CD14-positive monocyte (primary cell): Measurements from ENCODE around the gene MMGT1. TPM values are rescaled to one million over a fixed set of nuclear protein-coding genes. Genes with fewer than 3 reads are reported as not detected.

Experiments used
- DNase-seq, 3 donors: peaks; one replicate each; pipeline ENCODE4 v3.0.0-alpha.2; 2011 to 2022
- H2AFZ ChIP-seq: 2 replicates; pipeline ENCODE4 v1.6.0; 2012; ENCODE audit warnings: mild to moderate bottlenecking, low read depth, low read length, inconsistent platforms; ENCODE audit not compliant: insufficient read depth, poor library complexity, severe bottlenecking
- H3K27ac ChIP-seq, 2 donors: 1 replicate in 1 of 2; 2 replicates in 1 of 2; pipeline ENCODE4 v1.5.1; 2012 to 2013; ENCODE audit warnings: low read length in 2 of 2, control low read depth in 1 of 2, inconsistent platforms in 1 of 2, low read depth in 1 of 2, mild to moderate bottlenecking in 1 of 2
- H3K27me3 ChIP-seq, 2 donors: one replicate each; pipeline versions ENCODE4 v1.6.0 to v1.6.1; 2011 to 2013; ENCODE audit warnings: low read length in 2 of 2; ENCODE audit not compliant: control insufficient read depth in 2 of 2, insufficient read depth in 2 of 2
- H3K36me3 ChIP-seq, 2 donors: replicated peaks in 1 of 2; 1 replicate in 1 of 2; 2 replicates in 1 of 2; pipeline versions ENCODE4 v1.5.1 to v1.6.1; 2012 to 2013; ENCODE audit warnings: low read length in 2 of 2, control low read depth in 1 of 2, inconsistent platforms in 1 of 2, mild to moderate bottlenecking in 1 of 2; ENCODE audit not compliant: insufficient read depth in 2 of 2, control insufficient read depth in 1 of 2
- H3K4me1 ChIP-seq, 2 donors: 1 replicate in 1 of 2; 2 replicates in 1 of 2; pipeline versions ENCODE4 v1.5.1 to v1.6.1; 2012 to 2013; ENCODE audit warnings: low read length in 2 of 2, control low read depth in 1 of 2, inconsistent platforms in 1 of 2, mild to moderate bottlenecking in 1 of 2, moderate library complexity in 1 of 2; ENCODE audit not compliant: insufficient read depth in 2 of 2, control insufficient read depth in 1 of 2
- H3K4me2 ChIP-seq: replicated peaks from 2 replicates; pipeline ENCODE3; 2012; ENCODE audit warnings: low read length, moderate library complexity, mild to moderate bottlenecking; ENCODE audit not compliant: poor library complexity, severe bottlenecking; ENCODE audit errors: extremely low read depth
- H3K4me3 ChIP-seq, 3 experiments: fragments of 200-600 bp in 1 of 3; sonication (generic) in 1 of 3; replicated peaks in 1 of 3; 1 replicate in 2 of 3; 2 replicates in 1 of 3; pipeline ENCODE4 v1.5.1; 2011 to 2013; ENCODE audit warnings: low read length in 3 of 3, mild to moderate bottlenecking in 3 of 3, control low read depth in 2 of 3, low read depth in 2 of 3, inconsistent platforms in 1 of 3, moderate library complexity in 1 of 3
- H3K79me2 ChIP-seq: 2 replicates; pipeline ENCODE4 v1.6.0; 2012; ENCODE audit warnings: mild to moderate bottlenecking, control low read depth, inconsistent platforms, low read length, moderate library complexity; ENCODE audit not compliant: insufficient read depth
- H3K9ac ChIP-seq: 2 replicates; pipeline ENCODE4 v1.6.0; 2017; ENCODE audit warnings: low read length, mild to moderate bottlenecking; ENCODE audit not compliant: insufficient read depth, poor library complexity, severe bottlenecking
- H3K9me3 ChIP-seq, 2 donors: replicated peaks in 1 of 2; 1 replicate in 1 of 2; 2 replicates in 1 of 2; pipeline versions ENCODE4 v1.5.1 to v1.6.1; 2012 to 2013; ENCODE audit warnings: low read length in 2 of 2, control low read depth in 1 of 2; ENCODE audit not compliant: control insufficient read depth in 1 of 2, insufficient read depth in 1 of 2
- H4K20me1 ChIP-seq: 2 replicates; pipeline ENCODE4 v1.6.0; 2012; ENCODE audit warnings: mild to moderate bottlenecking, low read length, control low read depth, moderate library complexity; ENCODE audit not compliant: insufficient read depth
- H3K27ac Mint-ChIP-seq, 7 donors: one replicate each; pipeline ENCODE4 v1.8.0; 2020; ENCODE audit warnings: mild to moderate bottlenecking in 7 of 7, mixed read lengths in 7 of 7, moderate library complexity in 6 of 7, inconsistent platforms in 2 of 7
- H3K27me3 Mint-ChIP-seq, 3 donors: one replicate each; pipeline ENCODE4 v1.8.0; 2021 to 2022; ENCODE audit warnings: low read depth in 3 of 3, mild to moderate bottlenecking in 3 of 3, mixed read lengths in 3 of 3, moderate library complexity in 3 of 3, inconsistent platforms in 1 of 3
- H3K36me3 Mint-ChIP-seq, 2 donors: one replicate each; pipeline ENCODE4 v1.8.0; 2020; ENCODE audit warnings: mixed read lengths in 2 of 2, inconsistent platforms in 1 of 2, mild to moderate bottlenecking in 1 of 2
- H3K4me1 Mint-ChIP-seq: one replicate; pipeline ENCODE4 v1.8.0; 2020; ENCODE audit warnings: mild to moderate bottlenecking, mixed read lengths
- H3K4me3 Mint-ChIP-seq, 2 donors: one replicate each; pipeline ENCODE4 v1.8.0; 2020; ENCODE audit warnings: mild to moderate bottlenecking in 2 of 2, mixed read lengths in 2 of 2, moderate library complexity in 1 of 2
- H3K9me3 Mint-ChIP-seq, 7 donors: one replicate each; pipeline ENCODE4 v1.8.0; 2020 to 2022; ENCODE audit warnings: mixed read lengths in 7 of 7, mild to moderate bottlenecking in 6 of 7, moderate library complexity in 6 of 7, inconsistent platforms in 2 of 7
- WGBS: methylation state at CpG from one replicate; pipeline ENCODE4 v1.1.5; 2013; ENCODE audit warnings: missing lambda C conversion rate; ENCODE audit not compliant: insufficient coverage; 5-methylcytosine and 5-hydroxymethylcytosine counted together
- intact Hi-C, 2 donors: fragments of 100-400 bp; cut with micrococcal nuclease; formaldehyde crosslinking; loops; one replicate each; pipeline versions ENCODE4 v1.15.0 to v1.15.1; 2023
- polyA plus RNA-seq, 3 donors: library from polyadenylated mRNA; depleted of rRNA in 1 of 3; unstranded in 2 of 3; stranded (reverse) in 1 of 3; fragments of 300-500 nt in 2 of 3; fragments of >200 nt in 1 of 3; fragmentation: Illumina TruSeq in 2 of 3; gene quantifications; 1 replicate in 2 of 3; 2 replicates in 1 of 3; pipeline ENCODE4 v1.2.3, GENCODE V29; 2012 to 2021
- TF ChIP-seq, protein P1 (sequence below): fragments of 200-600 bp; IDR thresholded peaks from one replicate; pipeline ENCODE4 v1.8.0; 2022; ENCODE audit warnings: antibody characterized with exemption, mild to moderate bottlenecking

MMGT1 gene
- polyA plus RNA-seq, 3 donors: 11.7 to 14.2 (median 11.8) TPM

- Mint-ChIP-seq H3K36me3 (peaks cover 54 to 56% of the 10 kb centered on the region in 2 donors), H3K27me3 (no peaks in the 10 kb centered on the region), H3K4me1 (no peaks in the 10 kb centered on the region), H3K9me3 (peaks cover 0 to 3% (median 0%) of the 10 kb centered on the region in 7 donors), H3K4me3 (no peak overlapping the region), H3K27ac (no peak overlapping the region)
- H3K27ac ChIP-seq: no peak overlapping the region
- H3K9ac ChIP-seq: no peak overlapping the region
- no peaks in the 10 kb centered on the region for H4K20me1 ChIP-seq
- no peak overlapping the region for H3K4me2 ChIP-seq
- H3K9me3 ChIP-seq: no peaks in the 10 kb centered on the region
- no peak for DNase-seq
- no peak overlapping the region for H2AFZ ChIP-seq
- H3K4me1 ChIP-seq: no peaks in the 10 kb centered on the region
- no CpG with 5 or more reads among the region's 2 CpGs for whole genome bisulfite sequencing
- no peaks in the 10 kb centered on the region for H3K79me2 ChIP-seq
- TF ChIP-seq, protein P1, sequence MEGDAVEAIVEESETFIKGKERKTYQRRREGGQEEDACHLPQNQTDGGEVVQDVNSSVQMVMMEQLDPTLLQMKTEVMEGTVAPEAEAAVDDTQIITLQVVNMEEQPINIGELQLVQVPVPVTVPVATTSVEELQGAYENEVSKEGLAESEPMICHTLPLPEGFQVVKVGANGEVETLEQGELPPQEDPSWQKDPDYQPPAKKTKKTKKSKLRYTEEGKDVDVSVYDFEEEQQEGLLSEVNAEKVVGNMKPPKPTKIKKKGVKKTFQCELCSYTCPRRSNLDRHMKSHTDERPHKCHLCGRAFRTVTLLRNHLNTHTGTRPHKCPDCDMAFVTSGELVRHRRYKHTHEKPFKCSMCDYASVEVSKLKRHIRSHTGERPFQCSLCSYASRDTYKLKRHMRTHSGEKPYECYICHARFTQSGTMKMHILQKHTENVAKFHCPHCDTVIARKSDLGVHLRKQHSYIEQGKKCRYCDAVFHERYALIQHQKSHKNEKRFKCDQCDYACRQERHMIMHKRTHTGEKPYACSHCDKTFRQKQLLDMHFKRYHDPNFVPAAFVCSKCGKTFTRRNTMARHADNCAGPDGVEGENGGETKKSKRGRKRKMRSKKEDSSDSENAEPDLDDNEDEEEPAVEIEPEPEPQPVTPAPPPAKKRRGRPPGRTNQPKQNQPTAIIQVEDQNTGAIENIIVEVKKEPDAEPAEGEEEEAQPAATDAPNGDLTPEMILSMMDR: no peak
- intact Hi-C loops: no loop called here
- H3K4me3 ChIP-seq: no peak overlapping the region
- H3K27me3 ChIP-seq: no peaks in the 10 kb centered on the region
- H3K36me3 ChIP-seq: peaks cover 43 to 84% of the 10 kb centered on the region in 2 donors
Measured at GRCh38 chrX:136016881-136017280, 43.1 kb upstream of the MMGT1 start.

GRCh38 chrX:136015016-136015415, 41.2 kb upstream of the MMGT1 start:
- TF ChIP-seq, protein P1: no peak

More at GRCh38 chrX:136015016-136015415, 41.2 kb upstream of the MMGT1 start:
- Histone ChIP-seq H3K4me2 (no peak overlapping the region), H3K27me3 (no peaks in the 10 kb centered on the region), H3K79me2 (no peaks in the 10 kb centered on the region), H3K36me3 (peaks cover 49 to 81% of the 10 kb centered on the region in 2 donors), H3K4me1 (no peaks in the 10 kb centered on the region), H3K9ac (no peak overlapping the region), H3K27ac (no peak overlapping the region), H4K20me1 (no peaks in the 10 kb centered on the region), H3K9me3 (no peaks in the 10 kb centered on the region), H3K4me3 (no peak overlapping the region), H2AFZ (no peak overlapping the region)
- intact Hi-C loops: no loop called here
- H3K4me1 Mint-ChIP-seq: no peaks in the 10 kb centered on the region
- H3K4me3 Mint-ChIP-seq: no peak overlapping the region
- H3K36me3 Mint-ChIP-seq: peaks cover 51 to 54% of the 10 kb centered on the region in 2 donors
- 100% methylated on average over 2 of the region's 4 CpGs for WGBS
- no peak overlapping the region for H3K27ac Mint-ChIP-seq
- no peak for DNase-seq
- peaks cover 0 to 4% (median 0%) of the 10 kb centered on the region in 3 donors for H3K27me3 Mint-ChIP-seq
- peaks cover 0 to 3% (median 0%) of the 10 kb centered on the region in 7 donors for H3K9me3 Mint-ChIP-seq
